Endodermal cell (in vitro differentiated cells): Measurements from ENCODE around the gene FAM227B. TPM values are rescaled to one million over a fixed set of nuclear protein-coding genes. Genes with fewer than 3 reads are reported as not detected.

Source experiments
- DNase-seq: peaks from one replicate; pipeline ENCODE4 v3.0.0-alpha.2; 2017
- H3K27ac ChIP-seq: 2 replicates; pipeline ENCODE4 v1.5.1; 2013; ENCODE audit warnings: mild to moderate bottlenecking, low read depth, low read length, moderate library complexity
- H3K27me3 ChIP-seq: 2 replicates; pipeline ENCODE4 v1.6.1; 2013; ENCODE audit warnings: mild to moderate bottlenecking, low read length, moderate library complexity; ENCODE audit not compliant: insufficient read depth, control insufficient read depth, poor library complexity, severe bottlenecking
- H3K36me3 ChIP-seq: 2 replicates; pipeline ENCODE4 v1.7.0; 2013; ENCODE audit warnings: mild to moderate bottlenecking, low read length, moderate library complexity; ENCODE audit not compliant: control insufficient read depth, insufficient read depth
- H3K4me1 ChIP-seq: one replicate; pipeline ENCODE4 v1.7.0; 2013; ENCODE audit warnings: low read length; ENCODE audit not compliant: control insufficient read depth, insufficient read depth
- H3K4me3 ChIP-seq: 2 replicates; pipeline ENCODE4 v1.5.1; 2013; ENCODE audit warnings: mild to moderate bottlenecking, low read length, moderate library complexity
- H3K9ac ChIP-seq: 2 replicates; pipeline ENCODE4 v1.6.1; 2013; ENCODE audit warnings: mild to moderate bottlenecking, low read length, moderate library complexity; ENCODE audit not compliant: poor library complexity, severe bottlenecking; ENCODE audit errors: extremely low read depth
- H3K9me3 ChIP-seq: 2 replicates; pipeline ENCODE4 v1.6.1; 2013; ENCODE audit warnings: mild to moderate bottlenecking, low read length, moderate library complexity; ENCODE audit not compliant: control insufficient read depth
- H3K27ac Mint-ChIP-seq: 2 replicates; pipeline ENCODE4 v1.8.0; 2020; ENCODE audit warnings: mixed read lengths
- H3K27me3 Mint-ChIP-seq: 2 replicates; pipeline ENCODE4 v1.8.0; 2021; ENCODE audit warnings: mild to moderate bottlenecking, mixed read lengths; ENCODE audit not compliant: insufficient read depth
- H3K36me3 Mint-ChIP-seq: 2 replicates; pipeline ENCODE4 v1.8.0; 2020; ENCODE audit warnings: low read depth, mixed read lengths
- H3K4me1 Mint-ChIP-seq: 2 replicates; pipeline ENCODE4 v1.8.0; 2020; ENCODE audit warnings: mixed read lengths
- H3K4me3 Mint-ChIP-seq: 2 replicates; pipeline ENCODE4 v1.8.0; 2020; ENCODE audit warnings: mild to moderate bottlenecking, moderate library complexity, mixed read lengths
- H3K9me3 Mint-ChIP-seq: 2 replicates; pipeline ENCODE4 v1.8.0; 2020; ENCODE audit warnings: mild to moderate bottlenecking, mixed read lengths
- CTCF ChIP-seq: fragments of 200-600 bp; sonication (generic); conservative IDR thresholded peaks from 2 replicates; pipeline ENCODE4 v1.5.0; 2021; ENCODE audit warnings: antibody characterized with exemption, mild to moderate bottlenecking
- WGBS, 2 experiments: methylation state at CpG; one replicate each; pipeline versions ENCODE4 v1.1.5 to v1.1.7; 2013; ENCODE audit warnings: missing lambda C conversion rate in 2 of 2, mixed read lengths in 1 of 2; ENCODE audit not compliant: insufficient coverage in 1 of 2, insufficient read length in 1 of 2; 5-methylcytosine and 5-hydroxymethylcytosine counted together
- total RNA-seq, 2 donors: library from RNA; stranded (reverse); fragmentation: NEBNext Ultra II Directional in 1 of 2; extraction: Animal tissue kit (Norgen Biotek cat#: 25700) in 1 of 2; gene quantifications; 2 replicates in 1 of 2; 3 replicates in 1 of 2; pipeline ENCODE4 v1.2.1, GENCODE V29; 2021

The FAM227B gene
- total RNA-seq, 2 donors from 2014 or later: 7.5 to 8.5 TPM

GRCh38 chr15:49290191-49290590 lies 330.4 kb downstream of the FAM227B start:
- H3K4me1 Mint-ChIP-seq: peaks cover 33% of the 10 kb centered on the region
- Histone ChIP-seq H3K27me3 (peaks cover 13% of the 10 kb centered on the region), H3K4me1 (peaks cover 11% of the 10 kb centered on the region), H3K27ac (no peak overlapping the region), H3K9me3 (no peaks in the 10 kb centered on the region), H3K9ac (no peak overlapping the region), H3K4me3 (no peak overlapping the region), H3K36me3 (no peaks in the 10 kb centered on the region)
- DNase-seq: no peak
- no peak for TF ChIP-seq CTCF
- H3K9me3 Mint-ChIP-seq: no peaks in the 10 kb centered on the region
- no peak overlapping the region for H3K27ac Mint-ChIP-seq
- H3K4me3 Mint-ChIP-seq: no peak overlapping the region
- no peaks in the 10 kb centered on the region for H3K27me3 Mint-ChIP-seq
- 89% methylated on average over 1 of the region's 1 CpG; no CpG with 5 or more reads in 1 of the 2 experiments for WGBS, 2 experiments
- H3K36me3 Mint-ChIP-seq: peaks cover 22% of the 10 kb centered on the region

- peaks cover 32% of the 10 kb centered on the region for H3K36me3 Mint-ChIP-seq
- H3K4me3 Mint-ChIP-seq: no peak overlapping the region
- no peaks in the 10 kb centered on the region for H3K9me3 Mint-ChIP-seq
- H3K4me1 Mint-ChIP-seq: peaks cover 34% of the 10 kb centered on the region
- no peak for DNase-seq
- Histone ChIP-seq H3K27me3 (peaks cover 13% of the 10 kb centered on the region), H3K36me3 (peaks cover 11% of the 10 kb centered on the region), H3K27ac (no peak overlapping the region), H3K4me3 (no peak overlapping the region), H3K9me3 (no peaks in the 10 kb centered on the region), H3K9ac (no peak overlapping the region), H3K4me1 (peaks cover 11% of the 10 kb centered on the region)
- no peaks in the 10 kb centered on the region for H3K27me3 Mint-ChIP-seq
- no peak overlapping the region for H3K27ac Mint-ChIP-seq
- TF ChIP-seq CTCF: no peak
- 95 to 100% methylated on average over 2 of the region's 2 CpGs for WGBS, 2 experiments
Observed at GRCh38 chr15:49288391-49288790, 332.2 kb downstream of the FAM227B start.

GRCh38 chr15:49287481-49287880 lies 333.1 kb downstream of the FAM227B start:
- Histone ChIP-seq H3K27me3 (peaks cover 13% of the 10 kb centered on the region), H3K36me3 (peaks cover 11% of the 10 kb centered on the region), H3K4me3 (no peak overlapping the region), H3K9ac (no peak overlapping the region), H3K9me3 (no peaks in the 10 kb centered on the region), H3K27ac (no peak overlapping the region), H3K4me1 (peaks cover 11% of the 10 kb centered on the region)
- TF ChIP-seq CTCF: no peak
- no peak for DNase-seq
- H3K36me3 Mint-ChIP-seq: peaks cover 31% of the 10 kb centered on the region
- peaks cover 34% of the 10 kb centered on the region for H3K4me1 Mint-ChIP-seq
- H3K27me3 Mint-ChIP-seq: no peaks in the 10 kb centered on the region
- no peaks in the 10 kb centered on the region for H3K9me3 Mint-ChIP-seq
- H3K27ac Mint-ChIP-seq: no peak overlapping the region
- H3K4me3 Mint-ChIP-seq: no peak overlapping the region
